ENCODE measurements around the gene SLC45A3. TPM values are rescaled to one million over a fixed set of nuclear protein-coding genes. Genes with fewer than 3 reads are reported as not detected.

SLC45A3 gene
- total RNA-seq, 1 donor from 2014 or later: 0.79 TPM

DNA sequence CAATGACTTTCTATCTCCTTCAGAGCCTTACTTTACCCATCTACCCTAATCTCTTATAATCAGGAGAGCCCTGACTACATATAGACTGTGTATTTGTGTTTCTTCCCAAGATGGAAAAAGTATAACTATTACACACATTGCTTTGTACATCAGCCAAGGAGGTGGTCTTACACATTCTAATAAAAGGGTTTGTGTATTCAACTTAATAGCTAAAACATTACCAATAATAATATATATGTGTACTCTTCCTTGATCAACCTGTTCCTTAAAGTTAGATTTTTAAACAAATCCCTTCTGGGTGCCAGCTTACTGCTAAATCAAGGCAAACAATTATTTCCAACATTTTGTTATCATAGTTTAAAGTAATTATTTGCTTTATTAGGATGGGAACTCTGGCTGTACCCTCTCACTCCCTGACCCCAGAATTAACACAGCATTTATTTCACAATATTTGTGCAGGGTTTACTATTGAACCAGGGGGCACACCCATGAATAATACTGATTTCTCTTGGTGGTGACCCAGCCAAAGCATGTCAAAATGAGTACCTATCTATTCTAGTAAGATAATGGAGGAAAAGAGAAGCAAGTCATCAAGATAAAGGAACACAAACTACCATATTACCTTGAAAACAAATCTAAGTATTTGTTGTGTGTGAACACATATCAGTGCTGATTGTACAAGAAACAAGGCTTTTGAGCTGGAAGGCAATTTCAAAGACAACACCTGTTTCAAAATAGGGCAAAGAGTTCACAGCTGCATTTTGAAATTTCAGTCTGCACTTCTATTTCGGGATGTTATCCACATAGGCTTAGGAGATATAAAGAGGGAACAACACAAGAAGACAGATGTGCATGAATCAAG lies 30.1 kb upstream of the SLC45A3 start:
- DNase-seq (ENCODE audit: low read depth) (no peak), FAIRE-seq (no peak)
- H3K27me3 ChIP-seq (ENCODE audit: control insufficient read depth, insufficient read depth, low read length): no peaks in the 10 kb centered on the region
- no peak for TF ChIP-seq CTCF (IDR thresholded peaks at IDR 0.05; ENCODE audit: insufficient read depth, low read length, severe bottlenecking)
- no peak overlapping the region for H3K4me3 ChIP-seq (ENCODE audit: low read depth, low read length)
- peaks cover 8% of the 10 kb centered on the region for H3K36me3 ChIP-seq (ENCODE audit: control insufficient read depth, insufficient read depth, low read length)

GRCh38 chr1:205709640-205710039 lies 29.3 kb upstream of the SLC45A3 start:
- FAIRE-seq (no peak), DNase-seq (ENCODE audit: low read depth) (no peak)
- no peaks in the 10 kb centered on the region for H3K27me3 ChIP-seq (ENCODE audit: control insufficient read depth, insufficient read depth, low read length)
- peaks cover 8% of the 10 kb centered on the region for H3K36me3 ChIP-seq (ENCODE audit: control insufficient read depth, insufficient read depth, low read length)
- no peak for TF ChIP-seq CTCF (IDR thresholded peaks at IDR 0.05; ENCODE audit: insufficient read depth, low read length, severe bottlenecking)
- no peak overlapping the region for H3K4me3 ChIP-seq (ENCODE audit: low read depth, low read length)

DNA sequence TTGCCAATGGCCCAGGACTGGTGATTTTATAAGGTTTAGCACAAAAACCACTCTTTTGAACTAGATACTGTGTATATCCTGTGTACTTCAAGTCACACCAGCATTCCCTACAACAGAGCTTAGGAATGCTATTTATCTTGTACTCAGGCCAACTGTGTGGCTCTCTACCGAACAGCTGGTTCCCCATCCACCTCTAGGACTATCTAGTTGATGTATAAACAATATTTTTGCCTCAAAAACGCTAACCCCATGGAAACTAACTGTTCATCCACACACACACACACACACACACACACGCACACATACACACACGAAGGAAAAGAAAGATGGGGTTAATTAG lies 28.7 kb upstream of the SLC45A3 start:
- Histone ChIP-seq H3K27me3 (ENCODE audit: control insufficient read depth, insufficient read depth, low read length) (no peaks in the 10 kb centered on the region), H3K4me3 (ENCODE audit: low read depth, low read length) (no peak overlapping the region), H3K36me3 (ENCODE audit: control insufficient read depth, insufficient read depth, low read length) (peaks cover 8% of the 10 kb centered on the region)
- DNase-seq (ENCODE audit: low read depth) (no peak), FAIRE-seq (no peak)
- TF ChIP-seq CTCF (IDR thresholded peaks at IDR 0.05; ENCODE audit: insufficient read depth, low read length, severe bottlenecking): no peak

DNA sequence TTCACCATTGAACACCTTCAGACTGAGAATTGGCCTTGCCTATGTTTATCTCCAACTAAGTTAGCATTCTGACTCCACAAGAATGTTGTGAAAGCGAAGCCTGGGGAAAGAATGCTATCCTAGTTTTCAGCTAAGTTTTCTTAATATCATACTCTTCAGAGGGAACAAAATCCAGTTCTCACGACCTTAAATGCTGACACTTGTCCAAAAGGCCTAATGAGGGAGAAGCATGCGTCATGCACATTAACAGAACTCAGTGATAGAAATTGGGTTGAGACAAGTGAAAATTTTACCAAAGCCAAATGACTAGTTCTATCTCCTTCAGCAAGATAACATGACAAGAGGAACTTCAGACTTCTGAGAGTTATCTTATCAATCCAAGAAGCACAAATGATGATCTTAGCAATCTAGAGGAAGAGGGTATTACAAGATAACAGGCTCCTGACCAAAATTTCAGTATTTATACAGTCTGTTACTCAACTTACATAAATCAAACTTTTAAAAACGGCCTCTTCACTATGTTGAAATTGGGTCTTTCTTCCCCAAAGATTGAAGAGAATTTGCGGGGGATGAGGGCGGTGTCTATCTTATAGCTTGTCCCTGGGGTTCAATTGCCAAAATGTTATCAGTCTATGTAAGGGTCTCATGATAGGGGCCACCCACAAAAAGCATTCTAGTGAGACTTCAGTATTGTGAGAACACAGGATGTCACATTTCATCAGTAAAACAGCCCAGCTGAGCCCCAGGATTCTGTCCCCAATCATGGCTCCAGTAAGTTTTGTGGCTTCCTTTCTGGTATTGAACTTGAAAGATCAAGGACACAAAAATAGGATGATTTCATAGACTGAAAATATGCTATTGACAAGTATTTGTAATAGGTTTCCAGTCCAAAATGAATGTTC lies 26.5 kb upstream of the SLC45A3 start:
- TF ChIP-seq CTCF (IDR thresholded peaks at IDR 0.05; ENCODE audit: insufficient read depth, low read length, severe bottlenecking): no peak
- FAIRE-seq (no peak), DNase-seq (ENCODE audit: low read depth) (no peak)
- no peak overlapping the region for H3K4me3 ChIP-seq (ENCODE audit: low read depth, low read length)
- peaks cover 8% of the 10 kb centered on the region for H3K36me3 ChIP-seq (ENCODE audit: control insufficient read depth, insufficient read depth, low read length)
- H3K27me3 ChIP-seq (ENCODE audit: control insufficient read depth, insufficient read depth, low read length): no peaks in the 10 kb centered on the region

GRCh38 chr1:205704903-205705302 lies 24.6 kb upstream of the SLC45A3 start:
- Histone ChIP-seq H3K4me3 (ENCODE audit: low read depth, low read length) (no peak overlapping the region), H3K27me3 (ENCODE audit: control insufficient read depth, insufficient read depth, low read length) (no peaks in the 10 kb centered on the region), H3K36me3 (ENCODE audit: control insufficient read depth, insufficient read depth, low read length) (peaks cover 6% of the 10 kb centered on the region)
- DNase-seq (ENCODE audit: low read depth) (no peak), FAIRE-seq (no peak)
- TF ChIP-seq CTCF (IDR thresholded peaks at IDR 0.05; ENCODE audit: insufficient read depth, low read length, severe bottlenecking): no peak

Data from bronchial epithelial cell (primary cell).